ENCODE data around the gene ZNF593OS. TPM values are rescaled to one million over a fixed set of nuclear protein-coding genes. Genes with fewer than 3 reads are reported as not detected.

ZNF593OS gene
- total and polyA plus RNA-seq, 2 donors (not counting 1 experiment from before 2014, with no cell fraction given), result 0.09 TPM; not detected in 1

DNA sequence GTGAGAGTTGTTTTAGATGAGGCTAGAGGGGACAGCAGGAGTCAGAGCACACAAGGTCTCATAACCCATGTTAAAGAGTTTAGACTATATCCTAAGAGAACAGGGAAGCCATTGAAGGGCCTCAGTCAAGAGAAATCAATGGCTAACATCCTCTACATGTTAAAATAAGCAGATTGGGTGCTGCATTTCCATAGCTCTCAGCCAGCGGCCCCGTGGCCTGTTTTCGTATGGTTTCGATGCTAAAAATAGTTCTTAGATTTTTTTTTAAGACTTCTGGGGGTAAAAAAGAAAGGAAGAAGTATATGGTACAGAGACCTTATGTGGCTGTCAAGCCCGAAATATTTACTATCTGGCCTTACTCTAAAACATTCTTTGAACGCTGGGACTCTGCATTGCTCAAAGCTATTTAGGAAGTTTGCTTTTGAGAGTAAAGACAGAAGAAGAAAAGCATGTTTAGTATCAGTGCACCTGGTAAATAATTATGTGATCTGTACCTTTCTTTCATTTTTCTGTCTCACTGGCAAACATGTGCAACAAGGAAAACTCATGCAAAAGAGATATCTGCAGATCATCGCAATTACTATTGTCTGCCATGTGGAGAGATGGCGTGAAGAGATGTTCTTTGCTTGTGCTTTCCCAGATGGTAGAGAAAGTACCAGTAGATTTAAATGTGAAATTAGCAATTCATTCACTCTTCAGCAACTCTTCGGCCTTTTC is 51.6 kb downstream of the ZNF593OS start:
- no peak overlapping the region for H2AFZ ChIP-seq (ENCODE audit: insufficient read depth, low read depth, low read length, poor library complexity, severe bottlenecking)
- Mint-ChIP-seq H3K27ac (no peak overlapping the region), H3K4me3 (no peak overlapping the region), H3K9me3 (ENCODE audit: insufficient read depth) (no peaks in the 10 kb centered on the region), H3K4me1 (peaks cover 11% of the 10 kb centered on the region), H3K27me3 (no peaks in the 10 kb centered on the region)
- H3K4me2 ChIP-seq (replicated peaks; ENCODE audit: low read depth, low read length, poor library complexity, severe bottlenecking), result peak overlapping the region; percentile 17
- peaks cover 7% of the 10 kb centered on the region in 2 donors for H3K4me1 ChIP-seq (ENCODE audit: control insufficient read depth in 2 of 2, insufficient read depth in 2 of 2, low read length in 2 of 2)
- TF ChIP-seq EZH2 (IDR thresholded peaks at IDR 0.05; ENCODE audit: borderline replicate concordance, insufficient read depth, low read depth, low read length, poor library complexity, severe bottlenecking), result no peak
- no peak for TF ChIP-seq CTCF (IDR thresholded peaks at IDR 0.05)
- H3K9ac ChIP-seq (ENCODE audit: low read length), result no peak overlapping the region
- H4K20me1 ChIP-seq (ENCODE audit: control insufficient read depth, insufficient read depth, low read length, poor library complexity, severe bottlenecking), result no peaks in the 10 kb centered on the region
- CTCF ChIA-PET, result interaction anchor here (0.9 to 1.0 kb wide), 2 partner anchors 25 to 169 kb away, joined by 3 to 4 read pairs; no protein-coding TSS in a partner anchor
- ATAC-seq (ENCODE audit: low read depth) (no peak), DNase-seq (no peak)
- intact Hi-C loops (cut with micrococcal nuclease), result no loop called here
- H3K27me3 ChIP-seq (replicated peaks in 1 of 4; ENCODE audit: control extremely low read depth in 1 of 4, control insufficient read depth in 3 of 4, insufficient read depth in 4 of 4, low read length in 3 of 4), result no peaks in the 10 kb centered on the region
- H3K79me2 ChIP-seq (ENCODE audit: control insufficient read depth, insufficient read depth, low read length), result peaks cover 19% of the 10 kb centered on the region
- POLR2A ChIA-PET, result no interaction called here
- H3K9me3 ChIP-seq (ENCODE audit: control extremely low read depth in 1 of 3, control insufficient read depth in 2 of 3, insufficient read depth in 1 of 3, low read length in 2 of 3), result no peaks in the 10 kb centered on the region
- peak overlapping the region in 1 of 2 donors; percentile 30 for H3K27ac ChIP-seq (ENCODE audit: low read length in 2 of 2)
- WGBS (ENCODE audit: insufficient coverage), result 49% methylated on average over 5 of the region's 9 CpGs
- H3K36me3 ChIP-seq (replicated peaks in 1 of 2; ENCODE audit: control extremely low read depth in 1 of 2, control insufficient read depth in 1 of 2, extremely low read depth in 1 of 2, insufficient read depth in 2 of 2, low read length in 1 of 2), result peaks cover 0 to 30% of the 10 kb centered on the region in 2 experiments
- no peak overlapping the region for H3K4me3 ChIP-seq (ENCODE audit: control extremely low read depth in 1 of 5, extremely low read depth in 1 of 5, insufficient read depth in 1 of 5, low read depth in 2 of 5, low read length in 4 of 5)

Other genes starting within 250 kb of the ZNF593OS start
- gene PAFAH2, start 173.8 kb downstream of the ZNF593OS start, total RNA-seq, result 8.8 and 10.8 TPM in 2 replicates
- gene PAFAH2, start 173.8 kb downstream of the ZNF593OS start, polyA plus RNA-seq, result 5.1 and 6.0 TPM in 2 replicates
- gene EXTL1, start 150.1 kb downstream of the ZNF593OS start, total RNA-seq, result 0.12 TPM in 2 replicates
- gene EXTL1, start 150.1 kb downstream of the ZNF593OS start, polyA plus RNA-seq, result not detected in 2 replicates
- gene SLC30A2, start 125.7 kb downstream of the ZNF593OS start, total RNA-seq, result not detected in 2 replicates
- gene SLC30A2, start 125.7 kb downstream of the ZNF593OS start, polyA plus RNA-seq, result not detected in 2 replicates
- not detected in 2 replicates for gene TRIM63, start 104.2 kb downstream of the ZNF593OS start, total RNA-seq
- 0.22 TPM in 1 of 2 replicates, not detected in the other for gene TRIM63, start 104.2 kb downstream of the ZNF593OS start, polyA plus RNA-seq
- gene PDIK1L, start 60.0 kb downstream of the ZNF593OS start, total RNA-seq, result 15.2 and 17.3 TPM in 2 replicates
- gene PDIK1L, start 60.0 kb downstream of the ZNF593OS start, polyA plus RNA-seq, result 1.3 and 2.0 TPM in 2 replicates
- not detected in 2 replicates for gene FAM110D, start 12.8 kb downstream of the ZNF593OS start, total RNA-seq
- not detected in 2 replicates for gene FAM110D, start 12.8 kb downstream of the ZNF593OS start, polyA plus RNA-seq
- gene C1orf232, start 2.9 kb downstream of the ZNF593OS start, total RNA-seq, result not detected in 2 replicates
- not detected in 2 replicates for gene C1orf232, start 2.9 kb downstream of the ZNF593OS start, polyA plus RNA-seq
- 10.7 and 13.5 TPM in 2 replicates for gene ZNF593, start 1.9 kb downstream of the ZNF593OS start, total RNA-seq
- 60.0 and 61.9 TPM in 2 replicates for gene ZNF593, start 1.9 kb downstream of the ZNF593OS start, polyA plus RNA-seq
- 3.7 and 4.7 TPM in 2 replicates for gene CNKSR1, start 5.7 kb upstream of the ZNF593OS start, total RNA-seq
- 5.8 and 8.8 TPM in 2 replicates for gene CNKSR1, start 5.7 kb upstream of the ZNF593OS start, polyA plus RNA-seq
- not detected in 2 replicates for gene CATSPER4, start 18.8 kb upstream of the ZNF593OS start, total RNA-seq
- gene CATSPER4, start 18.8 kb upstream of the ZNF593OS start, polyA plus RNA-seq, result not detected in 2 replicates
- 16.2 and 16.9 TPM in 2 replicates for gene CEP85, start 62.4 kb upstream of the ZNF593OS start, total RNA-seq
- 16.1 and 16.3 TPM in 2 replicates for gene CEP85, start 62.4 kb upstream of the ZNF593OS start, polyA plus RNA-seq
- 230 and 232 TPM in 2 replicates for gene SH3BGRL3, start 108.3 kb upstream of the ZNF593OS start, total RNA-seq
- gene SH3BGRL3, start 108.3 kb upstream of the ZNF593OS start, polyA plus RNA-seq, result 86.7 and 150 TPM in 2 replicates
- 81.4 and 83.8 TPM in 2 replicates for gene UBXN11, start 134.8 kb upstream of the ZNF593OS start, total RNA-seq
- 66.2 and 68.0 TPM in 2 replicates for gene UBXN11, start 134.8 kb upstream of the ZNF593OS start, polyA plus RNA-seq
- 1,072 and 1,116 TPM in 2 replicates for gene CD52, start 146.1 kb upstream of the ZNF593OS start, total RNA-seq
- 1,095 and 1,597 TPM in 2 replicates for gene CD52, start 146.1 kb upstream of the ZNF593OS start, polyA plus RNA-seq
- gene CRYBG2, start 182.3 kb upstream of the ZNF593OS start, total RNA-seq, result 1.8 and 3.3 TPM in 2 replicates
- 1.9 and 5.3 TPM in 2 replicates for gene CRYBG2, start 182.3 kb upstream of the ZNF593OS start, polyA plus RNA-seq
- 0.67 TPM in 1 of 2 replicates, not detected in the other for gene ZNF683, start 200.9 kb upstream of the ZNF593OS start, total RNA-seq
- gene ZNF683, start 200.9 kb upstream of the ZNF593OS start, polyA plus RNA-seq, result 0.45 and 0.46 TPM in 2 replicates
- gene LIN28A, start 239.0 kb upstream of the ZNF593OS start, total RNA-seq, result not detected in 2 replicates
- gene LIN28A, start 239.0 kb upstream of the ZNF593OS start, polyA plus RNA-seq, result not detected in 2 replicates